GOT3 (cell line): Measurements from ENCODE around the gene RBM20.

Experiments
- DNase-seq: peaks from one replicate; lab custom pipeline; 2025; ENCODE audit warnings: mixed read lengths; lab: John Stamatoyannopoulos, UW

Gene RBM20

DNA sequence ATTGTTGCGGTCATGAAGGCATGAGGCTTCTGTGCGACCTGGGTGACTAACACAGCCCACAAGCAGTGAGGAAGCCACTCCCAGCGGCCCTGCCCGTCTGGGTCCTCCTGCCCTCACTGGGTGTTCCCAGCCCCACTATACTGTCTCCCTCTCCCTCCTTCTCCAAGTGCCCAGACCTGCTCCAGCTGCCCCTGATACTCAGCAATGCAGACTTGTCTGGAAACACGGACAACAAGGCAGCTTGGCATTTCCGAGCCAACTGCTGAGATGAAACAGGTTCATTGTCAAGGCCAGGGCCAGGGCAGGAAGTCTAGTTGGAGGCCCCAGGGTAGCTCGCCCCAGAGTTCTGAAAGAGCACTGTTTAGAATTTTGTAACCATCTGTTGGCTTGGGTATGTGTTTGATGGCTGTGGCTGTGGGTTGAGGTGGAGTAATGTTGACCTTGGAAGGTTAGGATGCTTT lies 95.7 kb downstream of the RBM20 start:
- no peak for DNase-seq

DNA sequence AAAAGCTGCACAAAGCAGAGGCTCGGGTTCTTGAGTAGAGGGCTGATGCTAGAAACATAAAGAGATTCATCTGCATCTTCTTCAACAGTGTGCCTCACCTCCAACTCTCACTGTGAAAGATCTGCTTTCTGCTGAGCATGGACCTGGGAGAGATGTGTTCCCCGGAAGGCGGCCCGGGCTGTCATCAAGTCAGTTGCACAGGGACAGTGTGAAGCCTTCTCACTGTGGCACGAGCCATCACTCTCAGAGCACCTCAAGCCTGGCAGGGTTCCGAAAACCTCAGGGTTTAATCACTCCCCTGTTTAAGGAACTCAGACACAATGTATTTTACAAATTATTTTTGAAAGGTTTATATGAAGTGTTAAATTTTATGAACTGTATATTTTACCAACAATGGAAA lies 98.7 kb downstream of the RBM20 start:
- no peak for DNase-seq

DNA sequence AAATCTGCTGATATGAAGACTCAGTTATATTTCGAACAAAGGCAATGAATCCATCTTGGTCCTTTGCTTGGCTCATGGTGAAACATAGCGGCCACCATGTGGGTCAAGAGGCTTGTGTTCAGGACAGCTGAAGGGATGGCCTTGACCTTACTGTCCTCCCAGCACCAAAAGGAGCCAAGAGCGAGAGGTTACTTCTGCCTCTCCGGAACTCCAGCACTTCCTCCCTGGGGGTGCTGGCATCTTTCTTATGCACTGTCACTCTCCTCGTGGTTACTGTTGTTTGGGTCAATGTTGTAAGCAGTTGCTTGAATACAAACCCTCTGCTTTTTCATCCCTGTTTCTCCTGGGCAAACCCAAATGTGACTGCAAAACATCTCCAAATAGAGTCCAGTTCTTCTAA lies 100.6 kb downstream of the RBM20 start:
- DNase-seq, result no peak

DNA sequence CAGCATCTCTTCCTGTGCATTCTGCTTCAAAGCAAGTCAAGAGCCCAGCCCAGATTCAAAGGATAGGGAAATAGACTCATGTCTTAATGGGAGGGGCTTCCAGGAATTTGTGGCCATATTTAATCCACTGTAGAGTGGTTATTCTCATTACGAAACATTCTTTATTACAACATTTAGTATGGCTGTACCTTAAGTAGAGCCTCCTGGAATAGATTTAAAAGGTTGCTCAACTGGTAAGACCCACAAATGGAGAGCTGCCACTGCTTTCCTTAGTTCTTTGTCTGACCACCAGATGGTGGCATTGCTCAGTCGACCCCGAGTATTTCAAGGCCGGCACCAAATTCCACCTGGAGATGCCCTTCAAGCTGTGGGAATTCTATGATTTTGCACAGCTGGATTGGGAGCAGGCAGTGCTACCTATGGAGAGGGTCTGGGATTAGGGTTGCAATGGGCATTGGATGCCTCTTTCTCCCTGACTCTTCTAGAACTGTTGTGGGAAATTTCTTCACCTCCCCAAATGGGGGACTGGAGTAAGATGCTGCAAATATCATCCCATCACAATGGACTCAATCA lies 102.2 kb downstream of the RBM20 start:
- DNase-seq, result no peak

DNA sequence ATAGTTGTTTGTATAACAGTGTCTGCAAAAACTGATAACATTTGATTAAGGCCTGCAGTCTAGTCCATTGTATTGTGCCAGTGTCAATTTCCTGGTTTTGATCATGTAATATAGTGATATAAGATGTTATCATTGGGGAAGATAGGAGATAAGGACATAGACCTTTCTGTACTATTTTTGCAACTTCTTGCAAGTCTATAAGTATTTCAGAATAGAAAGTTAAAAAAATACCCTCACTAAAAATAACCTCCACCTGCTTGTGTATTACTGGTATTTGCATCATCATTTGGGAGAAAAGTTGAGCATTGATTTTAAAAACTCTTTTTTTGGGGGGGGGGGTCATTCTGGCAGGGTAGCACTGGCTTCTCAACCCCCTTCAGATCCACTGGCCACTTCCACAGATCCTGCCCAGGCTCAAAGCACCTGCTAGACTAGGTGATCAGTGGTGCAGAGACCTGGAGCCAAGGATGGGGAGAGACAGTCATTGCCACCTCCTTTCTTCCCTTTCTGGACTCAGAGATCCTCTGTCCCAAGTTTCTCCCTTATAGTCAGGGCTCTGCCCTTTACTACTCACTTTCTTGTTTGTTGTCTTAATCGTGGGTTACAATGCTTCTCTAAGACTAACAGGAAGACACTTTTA lies 103.0 kb downstream of the RBM20 start:
- no peak for DNase-seq

DNA sequence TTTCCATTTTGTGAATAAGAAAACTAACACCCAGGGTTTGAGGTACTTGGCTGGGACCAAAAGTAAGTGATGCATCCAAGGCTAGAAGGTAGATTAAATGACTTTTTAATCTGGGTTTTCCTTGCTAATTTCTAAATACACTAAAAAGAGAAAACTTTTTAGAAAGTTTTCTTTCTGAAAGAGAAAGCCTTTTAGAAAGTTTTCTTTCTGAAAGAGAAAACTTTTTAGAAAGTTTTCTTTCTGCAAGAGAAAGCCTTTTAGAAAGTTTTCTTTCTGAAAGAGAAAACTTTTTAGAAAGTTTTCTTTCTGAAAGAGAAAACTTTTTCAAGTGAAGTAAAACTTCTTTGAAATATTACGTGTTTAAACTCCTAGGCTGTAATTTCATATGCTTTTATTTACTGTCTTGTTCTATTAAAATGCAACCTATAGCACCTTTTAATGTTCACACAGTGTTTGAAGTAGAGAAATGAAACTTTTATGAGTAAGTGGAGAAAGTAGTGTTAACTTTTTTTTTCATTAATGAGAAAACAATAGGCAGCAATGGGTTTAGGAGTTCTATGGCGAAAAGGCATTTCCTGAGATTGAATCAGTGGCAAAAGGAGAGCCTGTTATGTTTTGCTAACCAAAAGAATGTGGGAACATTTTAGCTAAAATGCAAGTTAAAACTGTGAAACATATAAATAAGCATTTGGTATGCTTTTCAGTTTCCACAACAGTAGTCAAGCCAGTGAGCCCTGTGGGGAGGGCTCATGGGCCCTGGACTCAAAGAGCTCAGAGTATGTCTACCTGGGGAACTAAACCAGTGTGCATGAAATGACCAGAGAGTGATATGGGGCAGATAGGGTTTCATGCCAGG lies 103.7 kb downstream of the RBM20 start:
- DNase-seq, result no peak

DNA sequence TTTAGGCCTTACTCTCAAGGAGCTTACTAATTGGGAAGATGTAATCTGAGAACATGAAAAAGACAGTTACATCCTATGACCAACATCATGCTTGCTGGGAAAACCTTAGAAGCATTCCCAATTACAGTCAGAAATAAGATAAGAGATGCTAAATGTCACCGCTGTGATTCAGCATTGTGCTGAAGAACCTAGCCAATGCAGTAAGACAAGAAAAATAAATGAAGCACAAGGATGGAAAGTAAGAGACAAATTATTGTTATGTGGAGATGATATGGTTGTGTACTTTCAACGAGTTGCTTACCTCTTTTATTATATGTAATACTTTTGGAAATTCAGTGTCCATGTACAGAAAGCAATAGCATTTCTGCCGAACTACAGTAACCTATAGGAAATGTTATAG lies 104.8 kb downstream of the RBM20 start:
- DNase-seq, result no peak

DNA sequence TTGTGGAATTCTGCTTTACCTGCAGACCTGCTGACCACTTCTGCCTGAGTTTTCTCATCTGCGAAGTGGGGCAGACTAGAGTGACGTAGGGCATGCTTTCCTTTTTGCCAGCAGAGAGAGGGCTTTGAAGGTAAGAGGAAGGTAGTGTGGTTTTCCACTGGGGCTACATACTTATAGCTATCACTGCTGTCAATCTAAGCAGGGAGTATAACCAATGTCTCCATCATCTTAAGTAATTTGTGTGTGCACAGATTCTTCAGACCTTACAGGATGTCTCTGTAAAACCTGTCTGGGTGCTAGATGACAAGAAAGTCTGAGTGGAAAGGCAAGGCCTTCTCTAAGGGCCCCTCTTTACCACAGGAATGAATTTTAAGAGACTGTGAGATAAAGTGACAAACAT lies 106.8 kb downstream of the RBM20 start:
- no peak for DNase-seq

DNA sequence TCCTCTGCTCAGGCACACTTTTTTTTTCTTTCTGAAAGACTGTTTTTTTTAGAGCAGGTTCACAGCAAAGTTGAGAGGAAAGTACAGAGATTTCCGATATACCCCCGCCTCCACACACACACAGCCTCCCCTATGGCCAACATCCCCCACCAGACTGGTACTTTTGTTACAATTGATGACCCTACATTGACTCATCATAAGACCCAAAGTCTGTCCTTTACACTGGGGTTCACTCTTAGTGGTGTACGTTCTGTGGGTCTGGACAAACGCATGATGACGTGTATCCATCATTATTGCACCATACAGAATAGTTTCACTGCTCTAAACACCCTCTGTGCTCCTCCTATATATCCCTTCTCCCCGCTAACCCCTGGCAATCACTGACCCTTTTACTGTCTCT lies 107.7 kb downstream of the RBM20 start:
- no peak for DNase-seq

DNA sequence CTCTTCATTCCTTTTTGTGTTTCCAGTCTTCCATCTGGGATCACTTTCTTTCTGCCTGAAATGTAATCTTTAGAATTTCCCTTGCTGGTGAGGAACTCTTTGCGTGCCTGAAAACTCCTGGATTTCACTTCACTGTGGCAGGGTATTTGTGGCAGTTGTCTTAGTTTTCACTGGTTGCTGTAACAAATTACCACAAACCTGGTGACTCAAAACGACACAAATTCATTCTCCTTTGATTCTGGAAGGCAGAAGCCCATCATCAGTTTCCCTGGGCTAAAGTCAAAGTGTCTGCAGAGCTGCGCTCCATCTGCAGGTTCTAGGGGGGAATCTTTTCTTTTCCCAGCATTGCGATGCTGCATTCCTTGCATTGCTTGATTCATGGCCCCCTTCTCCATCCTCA lies 109.3 kb downstream of the RBM20 start:
- DNase-seq, result no peak

DNA sequence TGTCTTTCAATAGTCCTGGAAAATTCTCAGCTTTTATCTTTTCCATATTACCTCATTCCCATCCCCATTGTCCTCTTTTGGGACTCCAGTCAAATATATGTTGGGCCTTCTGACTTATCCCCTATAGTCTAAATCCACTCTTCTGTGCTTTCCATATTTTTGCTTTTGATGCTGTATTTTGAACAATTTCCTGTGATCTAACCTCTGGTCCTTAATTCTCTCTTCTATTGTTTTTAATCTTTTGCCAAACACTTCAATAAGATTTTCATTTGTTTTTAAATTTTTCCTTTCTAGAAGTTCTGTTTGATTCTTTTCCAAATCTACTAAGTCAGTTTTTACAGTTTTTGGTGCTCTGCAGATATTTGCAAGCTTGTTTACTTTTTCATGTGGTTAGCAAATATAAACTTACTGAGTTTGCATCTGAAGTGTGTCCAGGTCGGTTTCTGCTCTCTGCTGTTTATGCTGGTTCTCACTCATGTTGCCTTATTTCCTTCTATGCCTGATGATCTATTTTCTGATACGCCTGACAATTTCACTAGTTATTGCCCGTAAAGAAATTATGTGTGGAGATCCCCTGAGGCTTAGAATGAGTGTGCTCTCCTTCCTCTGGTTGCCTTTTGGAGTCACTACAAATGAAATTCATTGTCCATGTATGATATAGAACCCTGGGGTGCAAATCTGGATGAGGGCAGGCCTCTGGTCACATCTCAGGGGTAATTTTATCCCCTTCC lies 110.4 kb downstream of the RBM20 start:
- no peak for DNase-seq

DNA sequence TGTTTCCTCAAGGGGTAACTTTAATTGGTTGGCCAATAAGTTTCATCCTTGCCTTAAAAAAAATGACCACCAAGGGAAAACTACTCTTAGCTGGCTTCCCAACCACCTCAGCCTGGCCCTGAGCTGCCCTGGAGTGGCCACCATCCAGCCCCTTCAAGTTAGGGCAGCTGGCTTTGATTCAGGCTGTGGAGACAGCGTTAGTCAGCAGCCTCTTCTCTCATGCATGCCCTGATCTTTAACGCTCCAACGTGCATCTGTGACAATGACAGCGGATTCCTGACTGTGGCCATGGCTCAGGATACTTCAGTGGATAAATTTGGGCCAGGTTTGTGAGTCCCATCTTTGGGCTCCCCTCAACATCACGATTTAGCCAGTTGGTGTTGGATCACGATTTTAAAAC lies 111.6 kb downstream of the RBM20 start:
- no peak for DNase-seq

DNA sequence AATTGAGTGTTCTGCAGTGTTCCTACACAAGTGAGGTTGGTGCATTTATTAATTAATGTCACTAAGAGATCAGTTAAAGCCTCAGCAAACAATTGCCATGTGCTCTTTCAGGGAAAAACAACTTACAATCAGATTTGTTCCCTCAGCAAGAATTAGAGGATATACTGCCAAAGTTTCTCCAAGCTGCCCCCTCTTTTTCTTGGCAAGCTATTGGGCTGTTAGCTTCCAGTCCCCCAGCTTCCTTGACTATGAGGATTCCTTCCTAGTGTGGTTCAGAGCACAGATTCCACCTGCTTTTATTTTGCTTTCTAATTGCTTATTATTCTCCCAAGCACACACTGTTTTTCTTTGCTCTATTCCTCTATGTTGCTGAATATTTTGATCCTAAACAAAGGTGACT lies 112.7 kb downstream of the RBM20 start:
- no peak for DNase-seq

DNA sequence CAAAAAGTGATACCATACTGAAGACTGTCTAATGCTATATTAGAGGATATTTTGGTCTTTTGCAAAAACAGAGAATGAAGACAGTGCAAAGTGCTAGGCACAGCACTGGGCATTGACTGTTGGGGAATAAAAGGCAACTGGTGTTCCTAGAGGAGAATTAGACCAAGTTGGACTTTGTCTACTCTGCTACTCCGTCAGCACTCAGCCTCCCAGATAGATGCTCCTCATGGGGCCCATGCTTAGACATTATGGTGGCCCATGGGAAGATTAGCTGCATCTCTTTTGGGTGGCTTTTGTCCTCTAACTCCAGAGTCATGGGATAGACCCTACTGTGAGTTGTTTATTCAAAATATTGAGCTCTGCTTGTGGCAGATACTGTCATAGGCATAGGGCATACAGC lies 113.5 kb downstream of the RBM20 start:
- no peak for DNase-seq

DNA sequence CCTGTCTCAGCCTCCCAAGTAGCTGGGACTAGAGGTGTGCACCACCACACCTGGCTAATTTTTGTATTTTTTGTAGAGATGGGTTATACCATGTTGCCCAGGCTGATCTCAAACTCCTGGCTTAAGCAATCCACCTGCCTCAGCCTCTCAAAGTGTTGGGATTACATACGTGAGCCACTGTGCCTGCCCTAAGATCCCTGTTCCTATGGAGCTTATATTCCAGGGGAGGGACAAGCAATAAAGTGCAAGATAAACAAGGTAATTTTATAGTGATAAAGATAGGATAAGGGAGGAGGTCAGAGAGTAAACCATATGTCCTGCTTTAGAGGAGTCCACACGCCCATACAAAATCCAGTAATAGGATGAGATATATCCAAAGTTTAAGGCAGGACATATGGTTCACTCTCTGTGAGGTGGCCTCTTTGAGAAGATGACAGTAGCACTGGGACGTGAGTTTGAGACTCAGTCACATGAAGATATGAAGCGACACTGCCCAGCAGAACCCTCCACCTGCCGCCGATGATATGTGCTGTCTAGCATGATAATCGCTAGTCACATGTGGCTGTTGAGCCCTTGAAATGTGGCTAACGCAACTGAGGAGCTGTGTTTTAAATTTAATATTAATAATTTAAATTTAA lies 114.1 kb downstream of the RBM20 start:
- no peak for DNase-seq

DNA sequence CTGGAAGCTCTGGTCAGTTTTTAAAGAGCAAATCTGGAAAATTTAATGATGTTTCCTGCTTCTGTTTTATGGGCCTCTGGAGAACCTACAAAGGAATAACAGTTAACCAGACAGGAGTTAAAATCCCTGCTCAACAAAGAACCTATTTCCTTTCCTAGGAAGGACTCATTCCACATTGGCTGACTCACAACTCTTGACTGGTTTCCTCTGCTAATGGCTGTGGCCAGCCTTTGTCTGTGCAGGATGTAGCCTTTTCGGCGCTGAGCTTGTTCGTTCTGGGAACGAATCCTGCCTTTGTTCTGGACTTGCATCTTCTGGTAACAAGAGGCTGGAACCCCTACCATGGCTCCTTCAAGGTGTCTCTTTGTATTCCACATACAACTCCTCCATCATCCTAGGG lies 114.8 kb downstream of the RBM20 start:
- DNase-seq, result no peak

DNA sequence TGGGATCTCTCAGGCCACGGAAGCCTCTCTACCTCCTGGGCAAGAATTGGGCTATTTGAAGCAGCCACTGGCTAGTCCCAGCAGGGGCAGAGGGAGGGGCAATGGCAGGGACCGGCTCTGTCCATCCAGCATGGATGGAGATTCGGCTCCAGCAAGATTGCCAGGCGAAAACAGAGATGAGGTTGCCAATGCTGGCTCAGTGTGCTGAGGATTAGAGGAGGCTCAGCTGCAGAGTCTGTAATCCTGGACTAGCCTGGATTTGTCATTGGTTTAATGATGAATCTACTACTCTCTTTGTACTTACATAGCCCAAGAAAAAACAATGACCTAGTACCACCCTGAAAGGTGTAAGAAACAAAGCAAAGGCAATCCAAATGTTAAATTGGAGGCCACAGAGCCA lies 115.4 kb downstream of the RBM20 start:
- DNase-seq, result no peak

DNA sequence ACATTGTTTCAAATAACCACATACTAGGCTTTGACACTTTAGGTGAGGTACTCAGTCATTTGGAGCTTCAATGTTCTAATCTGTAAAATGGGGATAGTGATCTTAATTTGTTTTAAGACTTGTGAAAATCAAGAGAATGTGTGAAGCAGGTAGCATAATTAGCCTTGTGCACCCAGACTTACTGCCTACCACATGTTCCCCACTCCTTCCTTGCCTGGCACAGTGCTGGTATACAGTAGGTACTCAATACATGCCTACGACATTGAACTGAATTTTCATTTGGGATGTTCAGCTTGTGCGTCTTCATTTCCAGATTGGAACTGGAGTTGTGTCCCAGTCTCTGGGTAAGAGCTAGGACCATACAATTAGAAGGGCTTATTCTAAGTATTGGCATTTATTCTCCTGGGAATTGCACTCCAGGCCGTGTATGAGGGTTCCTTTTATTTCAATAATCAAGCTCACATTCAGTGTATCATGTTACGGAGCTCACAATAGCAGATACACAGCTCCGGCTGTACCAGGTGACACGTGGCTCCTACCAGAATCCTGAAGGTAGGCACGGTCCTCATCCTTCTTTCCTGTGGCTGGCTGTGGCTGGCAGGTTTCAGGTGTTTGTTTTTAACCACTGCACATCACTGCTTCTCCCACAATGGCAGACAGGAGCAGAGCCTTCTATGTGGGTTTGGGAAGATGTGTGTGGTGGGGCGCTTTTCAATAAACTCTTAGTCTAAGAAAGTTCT lies 118.1 kb downstream of the RBM20 start:
- DNase-seq, result no peak

DNA sequence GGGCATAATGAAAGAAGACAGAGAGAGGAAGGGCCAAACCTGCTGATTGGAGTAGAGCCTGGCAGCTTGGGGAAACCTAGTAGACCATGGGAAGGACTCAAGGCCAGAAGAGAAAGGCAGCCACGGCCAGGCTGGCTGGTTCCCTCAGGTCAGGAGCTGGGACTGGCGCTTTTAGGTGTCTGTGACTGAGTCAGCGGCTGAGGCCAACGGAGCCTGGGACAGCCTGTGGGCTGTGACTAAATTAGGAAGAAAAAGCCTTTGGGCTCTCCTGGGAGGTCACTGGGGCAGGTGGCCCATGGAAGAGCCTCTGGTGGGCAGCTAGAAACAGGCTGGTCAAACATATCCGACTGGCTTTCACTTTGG lies 118.7 kb downstream of the RBM20 start:
- DNase-seq, result no peak

DNA sequence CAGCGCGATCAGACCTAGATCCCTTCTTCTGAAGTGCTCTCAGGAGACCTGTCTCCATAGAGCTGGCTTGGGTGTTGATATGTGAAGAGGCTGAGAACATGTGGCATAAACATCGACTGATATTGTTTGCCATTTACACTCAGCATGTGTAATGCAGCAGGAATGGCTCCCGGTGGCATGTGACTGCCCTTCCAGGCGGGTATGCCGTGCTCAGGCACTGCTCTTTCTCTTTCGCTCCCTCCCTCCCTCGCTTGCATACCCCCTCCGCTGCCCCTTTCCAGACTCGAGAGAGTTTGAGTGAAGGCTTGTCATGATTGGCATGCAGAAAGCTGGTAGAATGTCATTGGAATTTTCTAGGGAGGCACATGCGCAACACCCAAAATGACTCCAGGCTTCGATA lies 120.2 kb downstream of the RBM20 start:
- DNase-seq, result no peak

DNA sequence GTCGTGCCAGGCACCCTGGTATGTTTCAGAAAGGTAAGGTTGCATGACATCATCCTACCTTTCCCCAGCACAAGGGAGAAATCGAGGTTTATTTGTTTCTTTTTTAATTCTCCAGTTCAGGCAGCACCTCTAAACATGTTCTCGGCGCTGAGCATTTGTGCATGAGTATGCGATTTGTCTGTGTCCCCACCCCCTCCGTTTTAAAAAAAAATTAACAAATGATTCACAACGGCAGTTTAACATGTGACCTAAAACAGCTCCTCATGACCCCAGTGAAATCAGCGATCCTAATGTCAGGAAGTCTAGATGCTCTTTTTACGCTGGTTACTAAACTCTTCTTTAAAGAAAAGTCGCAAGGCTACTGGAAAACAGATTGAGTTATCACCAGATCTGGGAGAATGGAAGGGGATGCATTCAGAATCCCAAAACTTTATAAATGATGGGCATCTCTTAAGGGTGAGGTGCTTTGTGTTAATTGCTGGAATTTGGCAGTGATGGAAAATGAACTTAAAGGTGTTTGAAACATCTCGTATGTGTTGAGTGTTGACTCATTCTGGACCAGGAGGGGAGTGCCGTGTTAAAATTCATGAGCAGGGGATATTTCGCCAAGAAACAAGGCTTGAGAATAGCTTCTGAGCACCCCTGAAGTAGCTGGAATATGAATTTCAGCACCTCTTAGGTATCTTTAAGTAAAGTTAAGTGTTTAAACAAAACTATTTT lies 120.8 kb downstream of the RBM20 start:
- no peak for DNase-seq
